Hematopoietic multipotent progenitor cell treated with erythropoietin and hydrocortisone succinate and interleukin-3 and kit ligand, for 15 days (in vitro differentiated cells): ENCODE results near the gene MVD.

Source experiments
- DNase-seq: peaks from one replicate; pipeline ENCODE4 v3.0.0-alpha.2; 2015; ENCODE audit warnings: low spot score

Gene MVD

DNA sequence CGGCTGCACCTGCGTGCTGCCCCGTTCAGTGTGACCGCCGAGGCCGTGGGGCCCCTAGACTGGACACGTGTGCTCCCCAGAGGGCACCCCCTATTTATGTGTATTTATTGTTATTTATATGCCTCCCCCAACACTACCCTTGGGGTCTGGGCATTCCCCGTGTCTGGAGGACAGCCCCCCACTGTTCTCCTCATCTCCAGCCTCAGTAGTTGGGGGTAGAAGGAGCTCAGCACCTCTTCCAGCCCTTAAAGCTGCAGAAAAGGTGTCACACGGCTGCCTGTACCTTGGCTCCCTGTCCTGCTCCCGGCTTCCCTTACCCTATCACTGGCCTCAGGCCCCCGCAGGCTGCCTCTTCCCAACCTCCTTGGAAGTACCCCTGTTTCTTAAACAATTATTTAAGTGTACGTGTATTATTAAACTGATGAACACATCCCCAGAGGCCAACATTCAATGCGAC, 22.8 kb downstream of the MVD start:
- no peak for DNase-seq

GRCh38 chr16:88639231-88640038, 23.5 kb downstream of the MVD start:
- no peak for DNase-seq

- DNase-seq = no peak
These were observed 24.3 kb downstream of the MVD start, which contains the start of gene IL17C for GRCh38 chr16:88638323-88639230. Gene IL17C (plus strand): TSS chr16:88638572. CDS start chr16:88638642, 70 bp downstream.

DNA sequence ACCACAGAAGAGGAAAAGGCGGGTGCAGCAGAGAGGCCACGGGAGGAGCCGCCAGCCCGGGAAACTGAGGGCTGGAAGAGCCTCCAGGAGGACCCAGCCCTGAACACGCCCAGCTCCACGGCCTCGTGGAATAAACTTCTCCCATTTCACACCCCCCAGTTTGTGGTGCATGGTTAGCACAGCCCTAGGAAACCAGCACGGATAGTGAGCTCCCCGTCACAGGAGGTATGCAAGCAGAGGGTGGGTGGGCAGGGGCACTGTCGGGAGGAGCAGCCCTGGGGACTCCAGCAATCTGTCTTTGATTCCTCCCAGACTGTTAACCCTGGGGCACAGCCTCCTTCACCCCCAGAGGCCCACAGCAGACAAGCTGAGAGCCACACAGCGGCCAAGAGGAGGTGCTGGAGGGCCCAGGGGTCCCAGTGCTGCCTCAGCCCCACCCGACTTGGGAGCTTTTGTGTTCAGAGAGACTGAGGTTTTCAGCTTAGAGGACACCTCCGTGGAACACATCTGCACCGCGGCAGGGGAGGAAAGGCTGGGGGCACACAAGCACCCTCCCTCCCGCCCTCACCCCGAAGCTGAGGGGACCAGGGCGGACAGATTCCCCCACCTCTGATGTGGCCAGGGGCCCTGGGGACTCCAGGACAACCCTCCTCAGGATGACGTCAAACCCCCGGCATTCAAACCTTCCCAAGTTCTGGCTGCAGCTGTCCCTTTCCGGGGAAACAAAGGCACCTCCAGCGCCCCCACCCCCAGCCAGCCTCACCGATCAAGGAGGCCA, 26.2 kb downstream of the MVD start:
- no peak for DNase-seq

DNA sequence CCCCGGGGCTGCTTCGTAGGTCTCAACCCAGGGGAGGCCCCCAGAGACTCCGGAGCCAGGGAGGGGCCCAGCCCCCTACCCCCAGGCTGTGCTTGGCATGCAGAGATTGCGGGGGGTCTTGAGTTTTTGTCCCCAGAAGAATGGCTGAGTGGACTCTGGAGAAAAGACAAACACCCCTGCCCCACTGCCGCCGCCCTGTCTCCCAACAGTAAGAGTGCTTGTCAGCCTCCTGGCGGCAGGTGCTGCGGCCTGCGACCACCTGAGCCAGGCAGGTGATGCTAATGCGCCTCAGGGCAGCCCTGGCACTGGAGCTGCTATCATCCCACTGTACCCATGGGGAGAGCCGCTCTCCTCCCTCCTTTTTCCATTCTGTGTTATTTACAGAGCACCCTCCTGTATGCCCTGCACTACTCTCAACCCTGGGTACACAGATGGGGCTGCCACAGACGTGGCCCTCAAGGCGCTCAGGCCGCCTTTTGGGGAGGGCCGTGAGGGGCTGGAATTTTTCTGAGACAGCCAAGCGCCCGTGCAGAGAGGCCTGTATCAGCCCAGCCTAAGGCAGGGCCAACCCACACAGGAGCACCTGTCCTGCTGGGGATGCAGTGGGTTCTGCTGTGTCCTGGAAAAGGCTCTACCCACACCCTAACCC, 27.1 kb downstream of the MVD start:
- no peak for DNase-seq

DNA sequence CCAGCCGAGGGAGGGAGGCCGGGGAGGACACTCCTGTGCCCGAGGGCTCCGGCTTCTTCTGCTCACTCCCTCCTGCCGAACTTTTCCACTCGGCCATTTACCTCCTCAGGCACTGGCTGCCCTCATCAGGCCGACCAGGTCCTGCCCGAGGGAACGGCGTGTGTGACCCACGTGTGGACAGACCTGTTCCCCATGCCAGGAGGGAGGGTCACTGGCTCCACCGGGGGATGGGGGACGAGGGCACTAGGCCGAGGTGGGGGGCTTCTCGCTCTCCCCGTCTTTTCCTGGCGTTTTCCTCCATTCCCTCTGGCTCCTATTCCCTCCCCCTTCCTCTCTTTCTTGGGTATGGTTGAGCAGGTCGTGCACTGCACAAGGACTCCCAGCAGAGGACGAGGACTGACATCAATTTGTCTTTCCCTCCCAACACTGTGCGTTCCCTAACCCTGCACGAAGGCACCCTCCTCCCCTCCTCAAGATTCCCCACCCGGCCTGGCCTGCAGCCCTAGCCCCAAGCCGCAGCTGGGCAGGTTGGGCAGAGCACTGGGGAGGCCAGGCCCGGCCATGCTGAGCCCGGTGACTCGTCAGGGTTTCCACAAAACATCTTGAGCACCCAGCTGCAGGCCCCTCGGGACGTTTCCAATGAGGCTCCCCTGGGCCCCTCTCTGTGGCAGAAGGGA, 27.8 kb downstream of the MVD start:
- no peak for DNase-seq

GRCh38 chr16:88634141-88634993, 28.5 kb downstream of the MVD start:
- DNase-seq = no peak

DNA sequence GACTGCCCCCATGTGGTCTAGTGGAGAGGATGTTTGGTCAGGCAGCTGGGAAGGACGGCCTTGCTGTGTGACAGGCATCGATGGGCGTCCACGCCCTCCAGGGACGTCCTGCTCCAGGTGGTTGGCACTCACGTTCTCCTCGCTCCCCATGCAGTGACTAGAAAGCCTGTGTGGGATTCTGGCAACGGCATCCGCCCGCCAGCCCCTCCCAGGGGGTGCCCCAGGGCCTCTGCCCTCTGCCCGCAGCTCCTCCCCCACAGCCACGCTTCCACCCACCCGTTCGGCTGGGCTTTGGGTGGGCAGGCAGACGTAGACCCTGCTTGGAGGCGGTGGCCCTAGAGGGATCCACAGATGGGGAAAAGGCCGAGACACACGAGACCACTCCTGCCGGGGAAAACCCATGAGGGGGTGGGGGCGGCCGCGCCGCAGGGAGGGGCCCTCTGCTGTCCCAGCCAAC, 29.2 kb downstream of the MVD start:
- no peak for DNase-seq

GRCh38 chr16:88632587-88632930, 30.3 kb downstream of the MVD start:
- DNase-seq = no peak

GRCh38 chr16:88631920-88632586, 30.8 kb downstream of the MVD start:
- DNase-seq = no peak

- no peak for DNase-seq
These were observed 31.5 kb downstream of the MVD start for GRCh38 chr16:88631384-88631783.

DNA sequence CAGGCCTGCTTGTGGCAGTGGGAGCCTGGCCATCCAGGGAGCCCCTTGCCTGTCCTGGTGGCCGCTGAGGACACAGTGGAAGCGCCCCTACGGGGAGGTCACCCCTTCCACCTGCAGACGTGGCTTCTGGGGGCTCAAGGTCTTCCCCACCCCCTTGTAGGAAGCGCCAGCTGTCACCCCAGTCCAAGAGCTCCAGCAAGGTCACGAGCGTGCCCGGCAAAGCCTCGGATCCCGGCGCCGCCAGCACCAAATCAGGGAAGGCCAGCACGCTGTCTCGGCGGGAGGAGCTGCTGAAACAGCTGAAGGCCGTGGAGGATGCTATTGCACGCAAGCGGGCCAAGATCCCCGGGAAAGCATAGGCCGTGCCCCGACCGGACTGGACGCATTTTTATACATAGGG, 31.9 kb downstream of the MVD start:
- no peak for DNase-seq

DNA sequence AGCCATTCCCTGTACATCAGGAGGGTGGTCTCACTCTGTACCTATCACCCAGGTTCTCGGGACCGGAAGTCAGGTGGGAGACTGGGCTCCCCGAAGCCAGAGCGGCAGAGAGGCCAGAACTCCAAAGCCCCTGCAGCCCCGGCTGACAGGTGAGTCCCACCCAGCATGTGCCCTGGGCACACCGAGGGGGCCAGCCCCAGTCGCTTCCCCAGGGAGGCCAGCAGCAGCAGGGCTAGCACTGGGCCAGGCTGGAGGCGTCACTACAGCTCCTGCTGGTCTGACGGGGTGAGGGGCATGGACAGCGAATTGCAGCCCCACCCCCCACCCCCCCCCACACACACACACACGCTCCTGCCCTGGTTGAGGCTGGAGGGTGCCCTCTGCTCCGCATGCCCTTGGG, 32.5 kb downstream of the MVD start:
- DNase-seq = no peak

- no peak for DNase-seq
These were observed 33.1 kb downstream of the MVD start for GRCh38 chr16:88629835-88630234.

DNA sequence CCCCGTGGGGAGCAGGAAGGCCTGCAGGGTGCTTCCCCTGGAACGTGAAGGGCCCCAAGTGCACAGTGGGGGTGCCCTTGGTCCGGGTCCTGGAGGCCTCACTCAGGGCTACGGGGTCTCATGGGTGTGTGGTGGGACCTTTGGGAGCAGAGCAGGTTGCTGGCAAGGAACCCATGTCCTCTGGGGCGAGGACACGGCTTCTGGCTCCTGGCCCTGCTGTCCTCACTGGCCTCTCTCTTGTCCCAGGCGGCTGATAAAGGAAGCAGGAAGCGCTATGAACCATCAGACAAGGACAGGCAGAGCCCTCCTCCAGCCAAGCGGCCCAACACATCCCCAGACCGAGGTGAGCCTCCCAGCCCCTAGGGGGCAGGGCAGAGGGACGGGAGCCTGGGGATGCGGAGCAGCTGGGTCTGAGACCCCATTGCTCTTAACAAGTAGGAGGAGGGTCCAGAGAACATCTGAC, 34.3 kb downstream of the MVD start:
- no peak for DNase-seq

DNA sequence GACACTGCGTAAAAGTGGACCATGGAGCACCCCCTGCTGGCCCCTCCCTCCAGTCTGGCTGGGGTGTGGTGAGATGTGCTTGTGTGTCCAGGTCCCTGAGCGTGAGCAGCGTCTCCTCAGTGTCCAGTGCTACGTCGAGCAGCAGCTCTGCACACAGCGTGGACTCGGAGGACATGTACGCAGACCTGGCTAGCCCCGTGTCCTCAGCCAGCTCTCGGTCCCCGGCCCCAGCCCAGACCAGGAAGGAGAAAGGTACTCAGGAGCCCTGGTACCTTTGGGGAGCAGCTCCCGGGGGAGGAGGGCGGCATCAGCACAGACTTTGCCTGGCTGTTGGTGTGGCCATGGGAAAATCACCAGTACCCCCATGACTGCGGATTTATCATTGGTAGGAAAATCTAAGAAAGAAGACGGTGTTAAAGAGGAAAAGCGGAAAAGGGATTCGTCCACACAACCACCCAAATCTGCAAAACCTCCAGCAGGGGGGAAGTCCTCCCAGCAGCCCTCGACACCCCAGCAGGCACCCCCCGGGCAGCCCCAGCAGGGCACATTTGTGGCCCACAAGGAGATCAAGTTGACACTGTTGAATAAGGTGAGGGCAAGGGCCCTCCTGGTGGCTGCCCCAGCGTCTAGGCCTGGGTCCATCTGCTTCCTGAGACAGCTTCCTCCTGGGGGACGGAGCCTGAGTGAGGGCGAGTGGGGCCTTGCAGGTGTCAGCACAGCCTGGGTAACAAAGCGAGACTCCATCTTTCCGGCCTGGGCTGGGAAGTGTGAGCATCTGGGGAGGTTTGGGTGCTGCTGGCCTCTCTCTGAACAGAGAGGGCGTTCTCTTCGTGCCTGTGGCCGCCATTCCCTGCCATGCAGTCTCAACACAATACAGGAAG, 35.1 kb downstream of the MVD start:
- no peak for DNase-seq

DNA sequence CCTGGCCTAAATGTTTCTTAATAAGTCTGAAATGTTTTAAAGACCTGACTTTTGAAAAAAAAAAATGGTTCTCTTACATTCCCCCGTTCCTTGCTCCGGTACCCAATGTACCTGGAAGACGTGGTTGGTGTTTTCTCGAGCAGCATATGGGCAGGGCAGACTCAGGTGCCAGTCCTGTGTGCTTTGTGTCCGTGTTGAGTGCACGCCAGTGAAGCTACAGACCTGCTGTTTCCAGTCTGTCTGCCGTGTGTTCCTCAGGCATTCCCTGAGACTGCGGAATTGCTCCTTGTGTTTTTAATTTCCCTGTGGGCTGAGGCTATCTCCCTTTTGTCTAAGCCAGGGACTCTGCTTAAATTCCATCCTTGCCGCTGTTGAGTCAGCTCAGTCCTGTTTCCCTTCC, 36.2 kb downstream of the MVD start:
- DNase-seq = no peak

DNA sequence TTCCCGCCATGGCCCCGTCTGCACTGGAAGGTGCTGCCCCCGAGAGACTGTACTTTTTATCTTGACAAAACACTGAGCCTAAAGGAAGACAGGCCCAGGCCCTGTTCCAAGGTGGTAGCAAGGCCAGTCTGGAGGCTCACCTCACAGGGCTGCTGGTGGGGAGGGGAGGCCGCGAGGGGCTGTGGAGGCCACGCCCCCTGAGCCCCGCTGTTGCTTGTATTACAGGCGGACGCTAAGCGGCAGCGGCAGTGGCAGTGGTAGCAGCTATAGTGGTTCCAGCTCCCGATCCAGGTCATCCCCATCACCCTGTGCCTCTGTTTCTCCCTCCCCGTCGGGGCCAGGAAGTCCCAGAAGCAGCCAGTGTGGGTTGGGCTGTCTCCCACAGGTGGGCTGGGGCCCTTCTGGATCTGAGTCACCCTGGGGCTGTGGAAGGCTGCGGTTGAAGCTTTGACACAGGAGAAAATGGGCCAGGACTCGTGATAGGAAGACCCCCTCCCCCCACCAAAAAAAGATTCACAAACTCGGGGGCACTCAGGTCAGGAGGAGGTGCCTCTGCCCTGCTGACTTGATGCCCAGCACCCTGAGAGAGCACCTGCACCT, 37.8 kb downstream of the MVD start:
- DNase-seq = no peak
